HG03103 (cell line): ENCODE data around the gene PLEKHM2.

Experiments
- ATAC-seq: cut with Tn5 transposase; IDR thresholded peaks from one replicate; pipeline ENCODE4 v1.9.1; 2021; ENCODE audit warnings: low read depth; ENCODE audit not compliant: unreplicated experiment

Gene PLEKHM2

GRCh38 chr1:15736038-15736891 lies 52.1 kb downstream of the PLEKHM2 start, which contains the start of gene SLC25A34:
TSS of gene SLC25A34 (plus strand) at chr1:15736258. CDS start at chr1:15736486, 228 bp downstream.
- no peak for ATAC-seq

- ATAC-seq = no peak
These were observed 52.8 kb downstream of the PLEKHM2 start for GRCh38 chr1:15736892-15737261.

GRCh38 chr1:15737324-15738319 lies 53.5 kb downstream of the PLEKHM2 start:
- no peak for ATAC-seq

- ATAC-seq = no peak
These were observed 54.4 kb downstream of the PLEKHM2 start for GRCh38 chr1:15738416-15739113.

- ATAC-seq = no peak
These were observed 55.1 kb downstream of the PLEKHM2 start for GRCh38 chr1:15739259-15739658.

GRCh38 chr1:15739745-15740144 lies 55.6 kb downstream of the PLEKHM2 start:
- no peak for ATAC-seq

- ATAC-seq = no peak
These were observed 57.1 kb downstream of the PLEKHM2 start for GRCh38 chr1:15740924-15741850.

- no peak for ATAC-seq
These were observed 58.2 kb downstream of the PLEKHM2 start, which contains the start of gene TMEM82 for GRCh38 chr1:15742339-15742801. TSS of gene TMEM82 (plus strand) at chr1:15742499. CDS start at chr1:15742560, 61 bp downstream.

GRCh38 chr1:15744122-15744679 lies 60.1 kb downstream of the PLEKHM2 start:
- no peak for ATAC-seq

- no peak for ATAC-seq
These were observed 63.3 kb downstream of the PLEKHM2 start for GRCh38 chr1:15747378-15747777.

- no peak for ATAC-seq
These were observed 64.1 kb downstream of the PLEKHM2 start for GRCh38 chr1:15748264-15748663.

GRCh38 chr1:15748690-15749398 lies 64.7 kb downstream of the PLEKHM2 start:
- no peak for ATAC-seq

- no peak for ATAC-seq
These were observed 65.5 kb downstream of the PLEKHM2 start for GRCh38 chr1:15749399-15750291.

- ATAC-seq = no peak
These were observed 66.8 kb downstream of the PLEKHM2 start for GRCh38 chr1:15750924-15751323.

- no peak for ATAC-seq
These were observed 67.6 kb downstream of the PLEKHM2 start for GRCh38 chr1:15751717-15752116.

- ATAC-seq = no peak
These were observed 69.7 kb downstream of the PLEKHM2 start for GRCh38 chr1:15753776-15754175.

GRCh38 chr1:15755021-15755645 lies 71.0 kb downstream of the PLEKHM2 start:
- no peak for ATAC-seq
